Sigmoid colon (tissue), 7 donors: ENCODE measurements around the gene HTT. TPM values are rescaled to one million over a fixed set of nuclear protein-coding genes. Genes with fewer than 3 reads are reported as not detected.
A peak's percentile ranks its signal among the peaks of the same experiment; 100 is the strongest.

Source experiments
- DNase-seq: peaks from one replicate; pipeline ENCODE4 v3.0.0-alpha.2; 2019
- H3K27ac ChIP-seq, 4 donors: fragments of 200-600 bp; sonication (generic); one replicate each; pipeline ENCODE4 v1.5.1; 2016 to 2019; ENCODE audit warnings: mild to moderate bottlenecking in 1 of 4
- H3K27me3 ChIP-seq, 3 donors: fragments of 200-600 bp; sonication (generic); one replicate each; pipeline ENCODE4 v1.5.1; 2019; ENCODE audit warnings: mild to moderate bottlenecking in 1 of 3
- H3K36me3 ChIP-seq, 4 donors: fragments of 200-600 bp; sonication (generic); one replicate each; pipeline ENCODE4 v1.5.1; 2016 to 2019
- H3K4me1 ChIP-seq, 4 donors: fragments of 200-600 bp; sonication (generic); one replicate each; pipeline ENCODE4 v1.5.1; 2017 to 2019
- H3K4me3 ChIP-seq, 4 donors: fragments of 200-600 bp; sonication (generic); one replicate each; pipeline ENCODE4 v1.5.1; 2017 to 2019; ENCODE audit warnings: mild to moderate bottlenecking in 2 of 4, moderate library complexity in 1 of 4
- H3K9me3 ChIP-seq, 4 donors: fragments of 200-600 bp in 3 of 4; sonication (generic) in 3 of 4; one replicate each; pipeline versions ENCODE4 v1.5.1 to v1.6.1; 2013 to 2019
- CTCF ChIP-seq, 4 experiments: fragments of 450-650 bp in 3 of 4; fragments of 200-600 bp in 1 of 4; IDR thresholded peaks; one replicate each; pipeline ENCODE4 v1.5.1; 2016 to 2019; ENCODE audit warnings: antibody characterized with exemption in 4 of 4, mild to moderate bottlenecking in 3 of 4, moderate library complexity in 2 of 4
- EP300 ChIP-seq, 4 donors: sonication (generic); formaldehyde crosslinking; IDR thresholded peaks; one replicate each; pipeline ENCODE4 v1.6.1; 2017; ENCODE audit warnings: antibody characterized with exemption in 4 of 4
- POLR2A ChIP-seq, 2 donors: fragments of 450-650 bp; IDR thresholded peaks; one replicate each; pipeline ENCODE4 v1.6.1; 2016; ENCODE audit warnings: antibody characterized with exemption in 2 of 2, mild to moderate bottlenecking in 2 of 2, moderate library complexity in 2 of 2
- POLR2AphosphoS5 ChIP-seq, 4 donors: sonication (generic); formaldehyde crosslinking; IDR thresholded peaks; one replicate each; pipeline ENCODE4 v1.6.1; 2017; ENCODE audit warnings: antibody characterized with exemption in 4 of 4
- WGBS, 2 donors: extraction: QIAGEN DNeasy Blood & Tissue Kit; methylation state at CpG; one replicate each; pipeline ENCODE4 v1.1.7; 2013; 5-methylcytosine and 5-hydroxymethylcytosine counted together
- intact Hi-C: fragments of 100-400 bp; cut with DNase I; formaldehyde crosslinking; loops from one replicate; pipeline ENCODE4 v1.15.1; 2023
- polyA plus RNA-seq, 3 donors: library from polyadenylated mRNA; stranded (reverse); fragments of 200-250 nt; gene quantifications; one replicate each; pipeline ENCODE4 v1.2.3, GENCODE V29; 2013
- total RNA-seq, 4 donors: library from RNA; depleted of rRNA; stranded (reverse); fragments of >200 nt; gene quantifications; one replicate each; pipeline ENCODE4 v1.1.0, GENCODE V29; 2016
- donor health status: healthy with polysubstance abuse.
- donor health status: Bipolar disorder and iron deficiency.
- donor health status: healthy.

Gene HTT
- total and polyA plus RNA-seq, 7 donors: 6.5 to 41.5 (median 22.7) TPM

GRCh38 chr4:3128058-3128457 lies 53.6 kb downstream of the HTT start:
- TF ChIP-seq EP300 (IDR thresholded peaks at IDR 0.05) (no peak), POLR2AphosphoS5 (IDR thresholded peaks at IDR 0.05) (no peak), POLR2A (IDR thresholded peaks at IDR 0.05) (no peak), CTCF (IDR thresholded peaks at IDR 0.05) (no peak)
- peaks cover 0 to 16% (median 10%) of the 10 kb centered on the region in 4 donors for H3K4me1 ChIP-seq
- no peak overlapping the region for H3K4me3 ChIP-seq
- H3K36me3 ChIP-seq: peaks cover 24 to 60% (median 44%) of the 10 kb centered on the region in 4 donors
- DNase-seq: no peak
- no peaks in the 10 kb centered on the region for H3K27me3 ChIP-seq
- WGBS, 2 donors: 97 to 99% methylated on average over 2 of the region's 2 CpGs
- intact Hi-C loops: no loop called here
- no peaks in the 10 kb centered on the region for H3K9me3 ChIP-seq
- H3K27ac ChIP-seq: no peak overlapping the region

GRCh38 chr4:3128976-3129375 lies 54.5 kb downstream of the HTT start:
- Histone ChIP-seq H3K4me1 (peaks cover 0 to 7% (median under 1%) of the 10 kb centered on the region in 4 donors), H3K27ac (no peak overlapping the region), H3K4me3 (no peak overlapping the region), H3K36me3 (peaks cover 24 to 69% (median 47%) of the 10 kb centered on the region in 4 donors), H3K9me3 (no peaks in the 10 kb centered on the region), H3K27me3 (no peaks in the 10 kb centered on the region)
- DNase-seq: no peak
- intact Hi-C loops: no loop called here
- WGBS, 2 donors: 91 to 93% methylated on average over 1 of the region's 1 CpG
- TF ChIP-seq EP300 (IDR thresholded peaks at IDR 0.05): no peak
- TF ChIP-seq POLR2A (IDR thresholded peaks at IDR 0.05): no peak
- TF ChIP-seq POLR2AphosphoS5 (IDR thresholded peaks at IDR 0.05): no peak
- TF ChIP-seq CTCF (IDR thresholded peaks at IDR 0.05): no peak

DNA sequence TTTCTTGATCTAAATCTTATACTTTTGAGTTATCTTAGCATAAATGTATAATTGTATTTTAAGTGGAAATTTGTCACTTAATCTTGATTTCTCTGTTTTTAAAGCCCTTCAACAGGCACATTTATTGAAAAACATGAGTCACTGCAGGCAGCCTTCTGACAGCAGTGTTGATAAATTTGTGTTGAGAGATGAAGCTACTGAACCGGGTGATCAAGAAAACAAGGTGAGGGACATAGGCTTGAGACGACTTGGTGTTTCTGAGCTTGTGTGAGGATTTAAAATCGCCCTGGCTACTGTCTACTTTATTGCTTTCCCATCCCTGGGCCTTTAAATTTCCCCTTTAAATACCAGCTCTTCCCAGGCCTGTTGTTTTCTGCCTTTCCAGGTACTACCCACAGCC lies 55.7 kb downstream of the HTT start:
- intact Hi-C loops: no loop called here
- Histone ChIP-seq H3K36me3 (peaks cover 24 to 79% (median 51%) of the 10 kb centered on the region in 4 donors), H3K27me3 (no peaks in the 10 kb centered on the region), H3K27ac (no peak overlapping the region), H3K9me3 (no peaks in the 10 kb centered on the region), H3K4me1 (peaks cover 0 to 10% (median 4%) of the 10 kb centered on the region in 4 donors), H3K4me3 (no peak overlapping the region)
- TF ChIP-seq POLR2A (IDR thresholded peaks at IDR 0.05) (no peak), CTCF (IDR thresholded peaks at IDR 0.05) (no peak), EP300 (IDR thresholded peaks at IDR 0.05) (no peak), POLR2AphosphoS5 (IDR thresholded peaks at IDR 0.05) (no peak)
- no peak for DNase-seq
- WGBS, 2 donors: 81 to 84% methylated on average over 3 of the region's 3 CpGs

- TF ChIP-seq POLR2A (IDR thresholded peaks at IDR 0.05) (no peak), CTCF (IDR thresholded peaks at IDR 0.05) (no peak), EP300 (IDR thresholded peaks at IDR 0.05) (no peak), POLR2AphosphoS5 (IDR thresholded peaks at IDR 0.05) (no peak)
- Histone ChIP-seq H3K27me3 (no peaks in the 10 kb centered on the region), H3K9me3 (no peaks in the 10 kb centered on the region), H3K4me1 (peaks cover 0 to 16% (median 6%) of the 10 kb centered on the region in 4 donors), H3K36me3 (peaks cover 24 to 79% (median 51%) of the 10 kb centered on the region in 4 donors), H3K4me3 (no peak overlapping the region), H3K27ac (no peak overlapping the region)
- intact Hi-C loops: no loop called here
- WGBS, 2 donors: 87 to 91% methylated on average over 4 of the region's 4 CpGs
- DNase-seq: no peak
Observed at GRCh38 chr4:3130826-3131225, 56.3 kb downstream of the HTT start.

DNA sequence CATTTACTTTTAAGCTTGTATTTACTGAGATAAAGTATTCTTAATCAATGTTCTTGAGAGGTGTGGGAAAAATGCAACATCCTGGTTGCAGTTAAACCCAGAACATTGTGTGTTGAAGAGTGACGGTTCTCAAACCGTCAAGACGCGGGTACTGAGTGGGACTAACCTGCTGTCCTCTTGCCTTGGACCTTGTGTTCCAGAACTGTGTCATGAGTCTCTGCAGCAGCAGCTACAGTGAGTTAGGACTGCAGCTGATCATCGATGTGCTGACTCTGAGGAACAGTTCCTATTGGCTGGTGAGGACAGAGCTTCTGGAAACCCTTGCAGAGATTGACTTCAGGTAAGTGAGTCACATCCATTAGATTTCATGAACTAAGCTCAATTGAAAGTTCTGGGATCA lies 59.7 kb downstream of the HTT start:
- DNase-seq: no peak
- TF ChIP-seq POLR2A (IDR thresholded peaks at IDR 0.05): no peak
- no peak for TF ChIP-seq CTCF (IDR thresholded peaks at IDR 0.05)
- TF ChIP-seq POLR2AphosphoS5 (IDR thresholded peaks at IDR 0.05): no peak
- no peak for TF ChIP-seq EP300 (IDR thresholded peaks at IDR 0.05)
- H3K27me3 ChIP-seq: no peaks in the 10 kb centered on the region
- peaks cover 0 to 20% (median 6%) of the 10 kb centered on the region in 4 donors for H3K4me1 ChIP-seq
- H3K4me3 ChIP-seq: no peak overlapping the region
- intact Hi-C loops: no loop called here
- peaks cover 16 to 75% (median 38%) of the 10 kb centered on the region in 4 donors for H3K36me3 ChIP-seq
- peak overlapping the region in 2 of 4 donors; percentile 56 to 61 for H3K27ac ChIP-seq
- no peaks in the 10 kb centered on the region for H3K9me3 ChIP-seq
- WGBS, 2 donors: 93 to 96% methylated on average over 5 of the region's 5 CpGs
